ENCODE data around the gene FCRLB. TPM values are rescaled to one million over a fixed set of nuclear protein-coding genes. Genes with fewer than 3 reads are reported as not detected.

Gene FCRLB
- total and polyA plus RNA-seq, 9 donors, result 0.24 to 4.6 (median 1.0) TPM

GRCh38 chr1:161770250-161770649 lies 48.9 kb downstream of the FCRLB start:
- intact Hi-C loops (cut with DNase I), result no loop called here
- no peak overlapping the region for H3K27ac ChIP-seq
- H3K4me1 ChIP-seq (ENCODE audit: insufficient read depth), result peaks cover 4% of the 10 kb centered on the region
- no peaks in the 10 kb centered on the region for H3K9me3 ChIP-seq
- H3K27me3 ChIP-seq, result no peaks in the 10 kb centered on the region
- no peak overlapping the region for H3K4me3 ChIP-seq
- 90 to 94% (median 92%) methylated on average over 3 of the region's 3 CpGs for WGBS, 3 donors
- no peak for DNase-seq
- TF ChIP-seq EP300 (IDR thresholded peaks at IDR 0.05) (no peak), CTCF (IDR thresholded peaks at IDR 0.05) (no peak), POLR2A (IDR thresholded peaks at IDR 0.05) (no peak)
- no peaks in the 10 kb centered on the region for H3K36me3 ChIP-seq

GRCh38 chr1:161771161-161771560 lies 49.8 kb downstream of the FCRLB start:
- Histone ChIP-seq H3K27ac (no peak overlapping the region), H3K36me3 (no peaks in the 10 kb centered on the region), H3K27me3 (no peaks in the 10 kb centered on the region), H3K9me3 (no peaks in the 10 kb centered on the region), H3K4me1 (ENCODE audit: insufficient read depth) (peaks cover 4% of the 10 kb centered on the region), H3K4me3 (no peak overlapping the region)
- TF ChIP-seq CTCF (IDR thresholded peaks at IDR 0.05) (no peak), POLR2A (IDR thresholded peaks at IDR 0.05) (no peak), EP300 (IDR thresholded peaks at IDR 0.05) (no peak)
- intact Hi-C loops (cut with DNase I), result no loop called here
- no peak for DNase-seq
- whole genome bisulfite sequencing, 3 donors, result 73 to 86% (median 77%) methylated on average over 5 of the region's 5 CpGs

- peaks cover 4% of the 10 kb centered on the region for H3K4me1 ChIP-seq (ENCODE audit: insufficient read depth)
- DNase-seq, result no peak
- H3K36me3 ChIP-seq, result no peaks in the 10 kb centered on the region
- no peak overlapping the region for H3K27ac ChIP-seq
- H3K4me3 ChIP-seq, result no peak overlapping the region
- WGBS, 3 donors, result 84 to 86% (median 84%) methylated on average over 2 of the region's 2 CpGs
- intact Hi-C loops (cut with DNase I), result no loop called here
- no peaks in the 10 kb centered on the region for H3K9me3 ChIP-seq
- H3K27me3 ChIP-seq, result no peaks in the 10 kb centered on the region
- TF ChIP-seq POLR2A (IDR thresholded peaks at IDR 0.05) (no peak), CTCF (IDR thresholded peaks at IDR 0.05) (no peak), EP300 (IDR thresholded peaks at IDR 0.05) (no peak)
These were observed 50.6 kb downstream of the FCRLB start for GRCh38 chr1:161771973-161772372.

- H3K36me3 ChIP-seq, result no peaks in the 10 kb centered on the region
- no peak for DNase-seq
- H3K27ac ChIP-seq, result no peak overlapping the region
- no peak for TF ChIP-seq POLR2A (IDR thresholded peaks at IDR 0.05)
- no peak for TF ChIP-seq CTCF (IDR thresholded peaks at IDR 0.05)
- no peak for TF ChIP-seq EP300 (IDR thresholded peaks at IDR 0.05)
- no peaks in the 10 kb centered on the region for H3K9me3 ChIP-seq
- H3K4me1 ChIP-seq (ENCODE audit: insufficient read depth), result peaks cover 3% of the 10 kb centered on the region
- intact Hi-C loops (cut with DNase I), result no loop called here
- H3K27me3 ChIP-seq, result no peaks in the 10 kb centered on the region
- no peak overlapping the region for H3K4me3 ChIP-seq
These were observed 51.1 kb downstream of the FCRLB start for GRCh38 chr1:161772397-161772796.

GRCh38 chr1:161773791-161774190 lies 52.4 kb downstream of the FCRLB start:
- Histone ChIP-seq H3K27me3 (no peaks in the 10 kb centered on the region), H3K4me3 (no peak overlapping the region), H3K9me3 (no peaks in the 10 kb centered on the region), H3K27ac (no peak overlapping the region), H3K4me1 (ENCODE audit: insufficient read depth) (peaks cover 3% of the 10 kb centered on the region), H3K36me3 (no peaks in the 10 kb centered on the region)
- TF ChIP-seq POLR2A (IDR thresholded peaks at IDR 0.05) (no peak), EP300 (IDR thresholded peaks at IDR 0.05) (no peak), CTCF (IDR thresholded peaks at IDR 0.05) (no peak)
- no peak for DNase-seq
- 60 to 72% (median 67%) methylated on average over 4 of the region's 4 CpGs for WGBS, 3 donors
- intact Hi-C loops (cut with DNase I), result no loop called here
